HTR-8/SVneo (cell line): Measurements from ENCODE around the gene SRRM3.
"Not testable (repeated sequence)": the region's sequence is repeated elsewhere in the genome, so short reads cannot be mapped to it uniquely, and the experiment has no call there.

ENCODE experiments used
- DNase-seq: peaks from one replicate; pipeline ENCODE4 v3.0.0; 2011; ENCODE audit warnings: low spot score, mixed read lengths; ENCODE audit not compliant: insufficient read length
- FAIRE-seq: peaks from 2 replicates; lab custom pipeline; 2011; peaks lifted over from hg19 to GRCh38; lab: Jason Lieb, UNC

SRRM3 gene, protein sequence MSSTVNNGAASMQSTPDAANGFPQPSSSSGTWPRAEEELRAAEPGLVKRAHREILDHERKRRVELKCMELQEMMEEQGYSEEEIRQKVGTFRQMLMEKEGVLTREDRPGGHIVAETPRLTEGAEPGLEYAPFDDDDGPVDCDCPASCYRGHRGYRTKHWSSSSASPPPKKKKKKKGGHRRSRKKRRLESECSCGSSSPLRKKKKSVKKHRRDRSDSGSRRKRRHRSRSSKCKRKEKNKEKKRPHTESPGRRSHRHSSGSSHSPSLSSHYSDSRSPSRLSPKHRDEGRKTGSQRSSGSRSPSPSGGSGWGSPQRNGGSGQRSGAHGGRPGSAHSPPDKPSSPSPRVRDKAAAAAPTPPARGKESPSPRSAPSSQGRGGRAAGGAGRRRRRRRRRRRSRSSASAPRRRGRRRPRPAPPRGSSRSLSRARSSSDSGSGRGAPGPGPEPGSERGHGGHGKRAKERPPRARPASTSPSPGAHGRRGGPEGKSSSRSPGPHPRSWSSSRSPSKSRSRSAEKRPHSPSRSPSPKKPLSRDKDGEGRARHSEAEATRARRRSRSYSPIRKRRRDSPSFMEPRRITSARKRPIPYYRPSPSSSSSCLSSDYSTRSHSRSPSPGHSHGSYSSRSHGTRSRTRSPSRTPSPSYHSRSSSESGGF

DNA sequence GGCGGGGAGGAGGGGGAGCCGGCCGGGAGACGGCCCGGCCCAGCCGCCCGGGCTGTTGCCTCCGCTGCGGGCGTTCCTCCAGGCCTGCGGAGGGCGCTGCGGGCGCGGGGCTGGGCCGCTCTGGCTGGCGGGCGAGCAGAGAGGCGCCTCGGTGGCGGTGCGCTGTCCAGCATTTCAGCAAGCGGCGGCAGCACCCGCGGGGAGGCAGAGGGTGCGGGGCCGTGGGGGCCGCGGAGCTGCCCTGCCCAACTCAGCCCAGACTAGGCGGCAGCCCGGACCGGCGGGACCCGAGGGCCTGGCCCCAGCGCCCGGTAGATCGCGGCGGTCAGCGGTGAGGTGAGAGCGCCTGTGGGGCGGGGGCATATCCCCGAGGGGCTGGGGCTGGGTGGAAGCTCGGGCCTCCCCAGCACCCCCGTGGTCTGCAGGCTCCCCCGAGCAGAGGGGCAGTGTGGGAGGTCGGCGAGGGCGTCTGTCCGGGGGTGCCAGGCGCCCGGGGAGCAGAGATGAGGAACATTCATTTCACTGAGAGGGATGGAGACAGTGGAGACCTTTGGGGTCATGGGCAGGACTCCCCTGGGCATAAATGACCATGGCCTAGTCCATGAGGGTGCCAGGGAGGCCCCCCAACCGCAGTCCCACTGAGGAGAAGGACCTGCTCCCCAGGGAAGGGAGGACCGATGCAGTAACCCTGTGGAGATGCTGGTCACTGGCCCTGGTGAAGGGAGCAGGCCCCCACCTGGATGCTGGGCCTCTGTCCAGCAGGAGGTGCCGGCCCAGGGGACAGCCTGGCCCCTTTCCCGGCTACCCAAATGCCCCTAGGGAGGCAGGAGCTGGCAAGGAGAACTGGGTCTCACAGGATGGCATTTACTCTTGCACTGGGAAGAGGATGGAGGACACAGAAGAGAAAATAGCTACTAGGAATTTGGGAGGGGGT is at the start of gene SRRM3:
TSS of gene SRRM3 (plus strand) at position 165 of the 934 bp plus-strand sequence. CDS start 33,171 bp downstream, outside the sequence.
- DNase-seq (peak; percentile 56), FAIRE-seq (peak; percentile 67)

DNA sequence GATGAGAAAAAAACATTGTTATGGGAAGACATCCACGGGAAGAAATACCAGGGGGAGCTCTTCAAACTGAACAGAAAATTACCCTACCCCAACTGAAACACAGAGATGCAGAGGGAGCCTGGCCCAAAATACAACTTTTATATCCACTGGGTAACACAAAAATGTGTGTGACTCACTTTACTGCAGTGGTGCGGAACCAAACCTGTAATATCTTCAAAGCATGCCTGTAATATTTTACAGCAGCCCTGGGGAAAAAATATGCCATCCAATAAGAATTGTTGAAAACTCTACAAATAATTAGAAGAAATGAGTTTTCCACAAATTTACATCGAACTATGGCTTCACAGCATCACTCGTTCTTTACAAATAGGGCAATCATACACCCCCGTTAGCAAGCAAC is 49.8 kb upstream of the SRRM3 start:
- DNase-seq: no peak
- FAIRE-seq: no peak

DNA sequence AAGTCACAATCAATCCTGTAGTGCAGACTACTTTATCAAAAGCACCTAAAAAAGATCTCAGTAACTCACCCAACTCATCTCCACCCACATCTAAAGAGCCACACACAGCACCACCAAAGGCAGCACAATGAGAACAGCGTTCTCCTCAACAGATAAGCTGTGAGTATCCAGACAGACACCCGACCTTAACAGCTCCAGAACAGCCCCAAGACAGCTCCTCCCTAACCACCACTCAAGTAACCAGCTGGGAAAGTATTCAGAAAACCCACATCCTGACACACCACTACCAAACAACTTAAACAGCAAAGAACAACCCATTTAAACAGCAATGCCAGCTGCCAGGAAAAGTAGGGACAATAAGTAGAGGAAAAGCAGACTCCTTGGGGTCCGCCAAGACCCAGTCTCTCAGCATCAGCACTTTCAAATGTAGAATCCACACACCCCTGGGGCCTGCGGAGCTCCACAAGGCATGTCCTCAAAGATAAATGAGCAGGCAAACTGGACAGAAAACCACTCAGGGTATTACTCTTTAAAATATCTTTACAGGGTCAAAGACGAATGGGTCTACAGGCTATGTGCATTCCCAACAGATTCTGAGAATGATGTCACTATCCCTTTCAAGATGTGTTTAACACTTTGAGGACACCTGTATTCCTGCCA is 48.0 kb upstream of the SRRM3 start:
- FAIRE-seq, DNase-seq: not testable (repeated sequence)

DNA sequence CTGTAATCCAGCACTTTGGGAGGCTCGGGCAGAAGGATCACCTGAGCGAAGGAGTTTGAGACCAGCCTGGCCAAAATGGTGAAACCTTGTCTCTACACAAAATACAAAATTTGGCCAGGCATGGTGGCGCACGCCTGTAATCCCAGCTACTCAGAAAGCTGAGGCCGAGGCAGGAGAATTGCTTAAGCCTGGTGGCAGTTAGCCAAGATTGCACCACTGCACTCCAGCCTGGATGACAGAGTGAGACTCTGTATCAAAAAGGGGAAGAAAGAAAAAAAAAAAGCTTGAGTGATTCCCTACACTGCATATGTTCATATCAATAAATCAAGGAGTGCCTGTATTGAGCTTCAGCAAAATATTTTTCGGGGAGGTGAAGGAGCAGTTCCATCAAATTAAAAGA is 45.8 kb upstream of the SRRM3 start:
- DNase-seq: no peak
- no peak for FAIRE-seq

DNA sequence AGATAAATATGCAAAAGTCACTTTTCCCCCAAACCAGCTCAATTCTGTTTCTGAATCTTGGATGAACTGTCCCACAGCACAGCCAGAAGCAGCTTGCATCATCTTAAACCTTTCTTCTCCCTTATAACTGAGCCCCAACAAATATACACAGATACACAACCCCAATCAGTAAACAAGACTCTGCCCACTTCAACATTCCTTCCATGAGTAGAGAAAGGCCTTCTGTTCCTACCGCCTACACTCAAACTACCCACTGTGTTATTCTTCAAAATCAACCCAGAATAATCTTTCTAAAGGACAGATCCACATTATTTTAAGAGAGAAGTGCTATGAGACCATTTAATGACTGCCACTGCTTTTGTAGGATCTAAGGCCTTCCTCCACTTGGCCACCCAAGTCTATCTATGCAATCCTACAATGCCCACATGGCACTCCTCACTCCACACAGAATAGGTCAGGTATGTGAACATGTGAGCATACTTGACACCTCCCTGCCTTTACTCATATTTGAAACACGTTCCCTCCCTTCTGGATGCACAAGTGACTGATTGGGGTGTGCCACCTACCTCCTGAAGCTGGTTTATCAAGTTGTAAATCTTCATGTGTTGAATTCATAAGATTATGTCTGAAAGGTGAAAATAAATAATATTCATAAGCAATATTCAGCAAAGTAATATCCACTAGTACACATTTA is 44.6 kb upstream of the SRRM3 start:
- not testable (repeated sequence) for FAIRE-seq, DNase-seq

DNA sequence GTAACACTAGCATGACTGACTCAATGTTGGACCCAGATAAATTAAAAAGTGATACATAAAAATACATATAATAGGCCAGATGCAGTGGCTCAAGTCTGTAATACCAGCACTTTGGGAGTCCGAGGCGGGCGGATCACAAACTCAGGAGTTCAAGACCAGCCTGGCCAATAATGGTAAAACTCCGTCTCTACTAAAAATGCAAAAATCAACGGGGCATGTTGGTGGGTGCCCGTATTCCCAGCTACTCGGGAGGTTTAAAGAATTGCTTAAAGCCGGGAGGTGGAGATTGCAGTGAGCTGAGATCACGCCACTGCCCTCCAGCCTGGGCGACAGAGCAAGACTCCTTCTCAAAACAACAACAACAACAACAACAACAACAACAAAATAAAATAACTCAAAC is 43.3 kb upstream of the SRRM3 start:
- FAIRE-seq, DNase-seq: not testable (repeated sequence)

DNA sequence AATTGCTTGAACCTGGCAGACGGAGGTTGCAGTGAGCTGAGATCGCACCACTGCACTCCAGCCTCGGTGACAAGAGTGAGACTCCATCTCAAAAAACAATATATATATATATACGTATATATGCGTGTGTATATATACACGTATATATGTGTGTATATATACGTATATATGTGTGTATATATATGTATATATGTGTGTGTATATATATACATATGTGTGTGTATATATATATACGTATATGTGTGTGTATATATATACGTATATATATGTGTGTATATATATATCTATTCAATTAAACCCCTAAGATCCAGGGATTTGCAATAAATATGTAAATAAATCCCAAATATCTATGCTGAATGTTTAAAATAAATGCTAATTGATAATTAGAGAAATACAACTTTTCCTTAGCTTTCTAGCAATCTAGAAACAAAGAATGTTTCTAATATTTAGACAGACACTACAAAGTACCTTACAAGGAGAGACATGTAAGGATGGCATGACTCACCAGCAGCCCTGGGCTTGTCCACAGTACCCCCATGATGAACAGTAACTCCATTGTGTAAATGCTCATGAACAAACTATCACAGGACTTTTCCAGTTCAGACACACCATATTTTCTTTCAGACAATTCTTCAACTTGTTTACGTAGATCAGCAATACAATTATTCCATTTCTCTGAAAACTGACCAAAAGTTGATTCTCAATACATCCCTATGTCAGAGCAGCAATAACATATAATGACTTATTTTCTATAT is 39.1 kb upstream of the SRRM3 start:
- DNase-seq, FAIRE-seq: not testable (repeated sequence)

DNA sequence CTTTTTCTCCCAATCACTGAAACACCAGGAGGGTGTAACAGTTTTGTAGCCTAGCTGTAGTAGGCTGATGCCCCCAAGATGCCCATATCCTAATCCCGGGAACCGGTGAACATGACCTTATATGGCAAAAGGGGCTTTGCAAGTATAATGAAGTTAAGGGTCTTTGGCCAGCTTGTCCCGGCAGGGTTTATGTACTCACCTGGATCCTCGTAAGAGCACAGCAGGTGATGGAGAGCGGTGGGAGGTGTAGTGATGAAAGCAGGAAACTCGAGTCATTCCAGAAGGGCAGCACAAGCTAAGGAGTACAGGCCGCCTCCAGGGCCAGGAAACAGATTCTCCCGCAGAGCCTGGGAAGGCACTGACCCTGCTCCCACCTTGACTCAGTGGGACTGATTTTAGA is 37.9 kb upstream of the SRRM3 start:
- not testable (repeated sequence) for FAIRE-seq, DNase-seq

DNA sequence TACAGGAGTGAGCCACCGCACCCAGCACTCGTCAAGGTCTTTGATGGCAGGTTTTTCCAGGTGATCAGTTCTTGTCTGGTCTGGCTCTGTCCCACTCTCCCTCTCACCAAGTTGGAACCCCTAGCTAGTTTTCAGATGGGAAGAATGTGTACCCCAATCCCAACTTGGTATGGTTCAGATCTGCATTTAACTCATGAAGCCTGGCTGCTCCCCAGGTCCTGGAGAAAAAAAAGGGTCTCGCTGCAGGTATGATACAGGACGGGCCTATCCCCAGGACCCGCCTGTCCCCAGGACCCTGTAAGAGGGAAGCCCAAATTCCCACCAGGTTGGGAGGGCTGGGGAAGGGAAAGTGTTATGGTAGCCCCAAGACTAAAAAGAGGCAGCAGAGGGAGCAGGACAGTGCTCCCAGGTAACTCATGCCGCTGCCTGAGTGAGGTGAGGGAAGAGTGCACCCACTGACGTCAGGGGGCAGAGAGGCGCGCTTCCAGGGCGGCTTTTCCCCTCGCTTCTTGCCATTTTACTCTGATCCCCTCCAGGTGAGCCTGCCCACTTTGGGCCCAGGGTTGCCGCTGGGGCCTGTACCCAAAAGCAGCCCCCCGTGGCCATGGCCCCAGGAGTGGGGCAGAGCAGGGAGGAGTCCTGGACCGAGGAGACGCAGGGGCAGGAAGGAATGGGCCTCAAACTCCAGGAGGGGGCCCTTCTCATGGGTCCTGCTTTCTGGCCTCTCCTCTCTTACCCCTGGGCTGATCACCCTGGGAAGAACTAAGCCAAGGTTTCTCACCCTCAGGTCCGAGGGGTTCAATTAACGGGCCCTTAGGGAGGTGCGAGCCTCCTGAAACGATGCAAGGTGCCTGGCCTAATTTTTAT is 36.4 kb upstream of the SRRM3 start:
- no peak for DNase-seq
- no peak for FAIRE-seq

DNA sequence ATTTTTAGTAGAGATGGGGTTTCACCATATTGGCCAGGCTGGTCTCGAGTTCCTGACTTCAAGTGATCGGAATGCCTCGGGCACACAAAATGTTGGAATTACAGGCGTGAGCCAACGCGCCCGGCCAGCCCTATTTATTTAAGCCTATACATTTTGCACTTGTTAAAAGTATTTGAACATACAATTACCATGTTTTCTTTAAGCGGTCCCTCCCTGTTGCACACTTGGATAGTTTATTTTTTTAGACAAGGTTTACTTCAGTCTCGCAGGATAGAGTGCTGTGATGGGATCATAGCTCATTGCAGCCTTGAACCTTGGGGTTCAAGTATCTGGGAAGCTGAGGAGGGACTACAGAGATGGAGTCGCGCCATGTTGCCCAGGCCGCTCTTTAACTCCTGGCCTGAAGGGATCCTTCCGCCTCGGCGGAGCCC is 35.7 kb upstream of the SRRM3 start:
- no peak for DNase-seq
- no peak for FAIRE-seq

DNA sequence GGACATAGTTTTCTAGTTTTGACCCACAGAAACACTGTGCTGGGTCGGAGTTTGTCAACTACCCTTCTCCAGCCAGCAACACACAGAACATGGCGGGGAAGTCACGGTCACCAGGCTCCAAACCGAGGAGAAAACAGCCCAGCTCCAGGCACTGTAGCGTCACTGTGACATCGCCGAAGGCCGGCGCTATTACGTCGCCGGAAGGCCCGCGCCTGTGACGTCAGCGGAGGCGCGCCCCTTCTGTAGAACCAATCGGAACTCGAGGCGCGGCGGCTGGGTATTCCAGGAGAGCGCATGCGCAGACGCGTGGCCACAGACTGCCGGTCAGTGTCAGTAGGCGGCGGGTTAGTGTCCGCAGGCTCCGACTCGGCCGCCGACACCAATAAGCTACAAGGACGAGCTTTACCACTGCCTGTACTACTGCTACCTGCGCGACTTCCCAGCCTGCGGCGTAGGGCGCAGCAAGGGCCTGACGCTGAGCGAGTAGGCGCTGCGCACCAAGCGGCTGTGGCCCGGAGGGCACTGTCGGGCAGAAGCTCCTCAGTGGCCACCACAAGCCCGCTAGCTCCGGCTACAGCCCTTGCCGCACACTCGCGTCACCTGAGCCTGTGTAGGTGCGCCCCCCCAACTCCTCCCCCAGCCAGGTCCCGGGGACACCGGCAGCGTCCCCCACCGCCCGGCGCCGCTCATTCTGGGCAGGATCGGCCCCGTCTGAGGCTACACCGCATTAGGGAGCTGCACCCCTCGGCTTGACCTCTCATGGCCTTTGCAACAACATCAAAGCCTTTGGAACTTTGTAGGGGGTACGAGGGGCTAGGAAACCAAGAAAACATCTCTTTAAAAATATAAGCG is 35.1 kb upstream of the SRRM3 start:
- DNase-seq (peak; percentile 80), FAIRE-seq (peak; percentile 76)

DNA sequence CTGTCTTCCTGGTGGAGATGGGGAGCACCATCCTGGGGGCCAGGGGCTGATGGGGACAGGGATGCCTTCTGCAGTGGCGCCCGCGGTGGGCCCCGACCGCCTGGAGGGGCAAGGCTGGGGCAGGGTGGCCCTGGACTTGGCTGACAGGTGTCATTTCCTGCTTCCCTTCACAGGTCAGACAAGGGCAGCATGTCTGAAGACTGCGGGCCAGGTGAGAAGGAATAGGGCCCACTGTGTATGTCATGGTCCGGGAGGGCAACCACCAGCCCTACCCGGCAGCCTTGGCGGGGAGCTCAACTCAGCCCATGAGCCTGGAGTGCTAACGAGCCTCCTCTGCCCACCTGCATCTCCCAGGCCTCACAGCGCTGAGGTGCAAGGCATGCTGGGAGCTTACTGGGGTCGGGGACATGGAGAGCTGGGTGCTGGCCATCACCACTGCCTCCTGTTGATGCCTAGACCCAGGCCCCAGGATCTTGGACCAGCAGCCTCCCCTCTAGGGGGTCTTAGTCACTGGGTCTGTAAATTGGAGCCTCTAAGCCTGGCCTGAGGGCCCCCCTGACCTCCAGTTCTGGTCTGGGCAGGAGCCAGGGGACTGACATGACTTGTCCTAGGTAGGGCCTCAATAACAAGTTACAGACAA is 28.0 kb upstream of the SRRM3 start:
- DNase-seq (no peak), FAIRE-seq (no peak)

DNA sequence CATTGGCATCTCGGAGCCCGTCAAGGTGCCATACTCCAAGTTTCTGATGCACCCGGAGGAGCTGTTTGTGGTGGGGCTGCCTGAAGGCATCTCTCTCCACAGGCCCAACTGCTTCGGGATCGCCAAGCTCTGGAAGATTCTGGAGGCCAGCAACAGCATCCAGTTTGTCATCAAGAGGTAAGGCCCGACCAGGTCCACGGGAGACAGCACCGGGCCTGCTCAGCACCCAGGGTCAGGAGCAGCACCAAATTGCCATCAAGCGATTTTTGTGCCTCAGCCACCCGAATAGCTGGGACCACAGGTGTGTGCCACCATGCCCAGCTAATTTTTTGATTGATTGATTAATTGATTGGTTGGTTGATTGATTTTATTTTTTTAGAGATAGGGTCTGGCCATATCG is 24.7 kb upstream of the SRRM3 start:
- DNase-seq, FAIRE-seq: not testable (repeated sequence)

DNA sequence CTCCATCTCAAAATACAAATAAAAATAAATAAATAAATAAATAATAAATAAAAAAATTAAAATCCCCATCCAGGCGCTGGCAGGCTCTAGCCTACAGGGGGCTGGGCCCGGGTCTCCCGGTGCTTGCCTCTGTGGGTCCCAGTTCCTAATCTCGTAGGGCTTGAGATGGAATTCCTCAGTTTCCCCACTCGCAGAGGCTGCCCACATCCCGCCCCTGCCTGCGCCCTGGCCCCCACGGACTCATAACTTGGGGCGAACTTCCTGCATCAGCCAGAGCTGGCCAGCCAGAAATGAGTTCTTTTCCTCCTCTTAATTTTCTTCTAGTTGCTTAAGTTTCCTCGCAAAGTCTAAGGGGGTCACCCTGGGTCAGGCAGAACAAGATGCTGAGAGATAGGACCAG is 22.0 kb upstream of the SRRM3 start:
- no peak for FAIRE-seq
- DNase-seq: no peak

DNA sequence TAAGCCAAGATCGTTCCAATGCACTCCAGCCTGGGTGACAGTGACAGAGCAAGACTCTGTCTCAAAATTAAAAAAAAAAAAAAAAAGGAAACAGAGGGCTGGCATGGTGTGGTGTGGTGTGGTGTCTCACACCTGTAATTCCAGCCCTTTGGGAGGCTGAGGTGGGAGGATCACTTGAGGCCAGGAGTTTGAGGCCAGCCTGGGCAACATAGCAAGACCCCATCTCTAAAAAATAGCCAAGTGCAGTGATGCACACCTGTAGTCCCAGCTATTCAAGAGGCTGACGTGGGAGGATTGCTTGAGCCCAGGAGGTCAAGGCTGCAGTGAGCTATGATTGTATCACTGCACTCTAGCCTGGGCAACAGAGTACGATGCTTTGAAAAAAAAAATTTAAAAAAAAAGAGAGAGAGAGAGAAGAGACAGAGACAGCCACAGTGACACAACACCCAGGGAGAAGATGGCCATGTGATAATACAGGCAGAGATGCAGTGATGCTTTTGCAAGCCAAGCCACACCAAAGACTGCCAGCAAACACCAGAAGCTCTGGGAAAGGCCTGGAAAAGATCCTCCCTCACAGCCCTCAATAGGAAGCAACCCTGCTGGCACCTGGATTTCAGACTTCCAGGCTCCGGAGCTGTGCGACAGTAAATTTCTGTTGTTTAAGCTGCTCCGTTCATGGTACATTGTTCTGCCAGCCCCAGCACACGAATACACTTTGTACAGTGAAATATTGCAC is 19.3 kb upstream of the SRRM3 start:
- no peak for DNase-seq
- no peak for FAIRE-seq
